GM21367 (cell line): Measurements from ENCODE around the gene SNED1.

ENCODE experiments used
- ATAC-seq: cut with Tn5 transposase; IDR thresholded peaks from one replicate; pipeline ENCODE4 v1.9.1; 2021; ENCODE audit not compliant: unreplicated experiment

Gene SNED1

GRCh38 chr2:241020629-241021190, 22.3 kb downstream of the SNED1 start:
- no peak for ATAC-seq

- ATAC-seq, result no peak
These were observed 27.2 kb downstream of the SNED1 start for GRCh38 chr2:241025639-241026038.

GRCh38 chr2:241029599-241030332, 31.3 kb downstream of the SNED1 start:
- no peak for ATAC-seq

- ATAC-seq, result no peak
These were observed 31.9 kb downstream of the SNED1 start for GRCh38 chr2:241030333-241030680.

GRCh38 chr2:241030883-241031282, 32.5 kb downstream of the SNED1 start:
- ATAC-seq, result no peak

- no peak for ATAC-seq
These were observed 33.2 kb downstream of the SNED1 start for GRCh38 chr2:241031436-241032165.

GRCh38 chr2:241033336-241033987, 35.0 kb downstream of the SNED1 start:
- no peak for ATAC-seq

GRCh38 chr2:241033994-241034393, 35.6 kb downstream of the SNED1 start:
- ATAC-seq, result no peak

- ATAC-seq, result no peak
These were observed 36.2 kb downstream of the SNED1 start for GRCh38 chr2:241034490-241035141.

GRCh38 chr2:241035142-241035817, 36.9 kb downstream of the SNED1 start:
- ATAC-seq, result no peak

- ATAC-seq, result peak; percentile 9
These were observed 37.5 kb downstream of the SNED1 start for GRCh38 chr2:241035818-241036396.

GRCh38 chr2:241036397-241036963, 38.1 kb downstream of the SNED1 start:
- peak; percentile 51 for ATAC-seq

- ATAC-seq, result peak; percentile 31
These were observed 38.6 kb downstream of the SNED1 start for GRCh38 chr2:241036964-241037421.

- no peak for ATAC-seq
These were observed 39.1 kb downstream of the SNED1 start for GRCh38 chr2:241037498-241037897.

- ATAC-seq, result no peak
These were observed 40.2 kb downstream of the SNED1 start for GRCh38 chr2:241038374-241039180.

- no peak for ATAC-seq
These were observed 41.0 kb downstream of the SNED1 start for GRCh38 chr2:241039416-241039815.

GRCh38 chr2:241040081-241040803, 41.8 kb downstream of the SNED1 start:
- ATAC-seq, result no peak

GRCh38 chr2:241041589-241042158, 43.3 kb downstream of the SNED1 start:
- peak; percentile 50 for ATAC-seq
